H9 (cell line): Measurements from ENCODE around the gene RSPRY1. TPM values are rescaled to one million over a fixed set of nuclear protein-coding genes. Genes with fewer than 3 reads are reported as not detected.

Experiments used
- DNase-seq: peaks from one replicate; pipeline ENCODE4 v3.0.0-alpha.2; 2017
- H2AFZ ChIP-seq: one replicate; pipeline ENCODE4 v1.6.1; 2013; ENCODE audit warnings: mild to moderate bottlenecking, low read length, control low read depth, moderate library complexity
- H2AK5ac ChIP-seq: 2 replicates; pipeline ENCODE4 v1.6.1; 2013; ENCODE audit warnings: low read length, control low read depth, mixed read lengths; ENCODE audit not compliant: insufficient read length
- H2BK120ac ChIP-seq: one replicate; pipeline ENCODE4 v1.6.1; 2013; ENCODE audit warnings: low read depth, mild to moderate bottlenecking, low read length, control low read depth, inconsistent platforms; ENCODE audit not compliant: poor library complexity, severe bottlenecking
- H2BK12ac ChIP-seq: 2 replicates; pipeline ENCODE4 v1.6.1; 2013; ENCODE audit warnings: low read length, control low read depth, mixed read lengths, low read depth; ENCODE audit not compliant: insufficient read length
- H2BK15ac ChIP-seq: 2 replicates; pipeline ENCODE4 v1.6.1; 2013; ENCODE audit warnings: low read depth, low read length, control low read depth
- H2BK20ac ChIP-seq: one replicate; pipeline ENCODE4 v1.6.1; 2013; ENCODE audit warnings: low read depth, mild to moderate bottlenecking, low read length, control low read depth, inconsistent platforms; ENCODE audit not compliant: poor library complexity, severe bottlenecking
- H2BK5ac ChIP-seq: 2 replicates; pipeline ENCODE4 v1.6.1; 2013; ENCODE audit warnings: low read length, control low read depth, mixed read lengths; ENCODE audit not compliant: insufficient read length
- H3K14ac ChIP-seq: 2 replicates; pipeline ENCODE4 v1.6.1; 2013; ENCODE audit warnings: low read length, control low read depth; ENCODE audit not compliant: insufficient read depth
- H3K18ac ChIP-seq: 2 replicates; pipeline ENCODE4 v1.6.1; 2013; ENCODE audit warnings: low read depth, mild to moderate bottlenecking, mixed read lengths, low read length, control low read depth; ENCODE audit not compliant: insufficient read length
- H3K23ac ChIP-seq: 2 replicates; pipeline ENCODE4 v1.6.1; 2013; ENCODE audit warnings: low read length, control low read depth, mixed read lengths, low read depth; ENCODE audit not compliant: insufficient read length
- H3K23me2 ChIP-seq: 2 replicates; pipeline ENCODE4 v1.6.1; 2013; ENCODE audit warnings: low read depth, mild to moderate bottlenecking, mixed read lengths, low read length, control low read depth; ENCODE audit not compliant: insufficient read length, poor library complexity, severe bottlenecking
- H3K27ac ChIP-seq: 2 replicates; pipeline ENCODE4 v1.5.1; 2013; ENCODE audit warnings: low read length, control low read depth, mixed read lengths, low read depth; ENCODE audit not compliant: insufficient read length
- H3K27me3 ChIP-seq: 2 replicates; pipeline ENCODE4 v1.6.1; 2013; ENCODE audit warnings: low read length, control low read depth, inconsistent platforms; ENCODE audit not compliant: insufficient read depth
- H3K4ac ChIP-seq: 2 replicates; pipeline ENCODE4 v1.6.1; 2013; ENCODE audit warnings: low read depth, mild to moderate bottlenecking, control low read depth, inconsistent platforms, low read length, moderate library complexity
- H3K4me1 ChIP-seq: 2 replicates; pipeline ENCODE4 v1.6.1; 2013; ENCODE audit warnings: low read length, control low read depth, inconsistent platforms; ENCODE audit not compliant: insufficient read depth
- H3K4me2 ChIP-seq: 2 replicates; pipeline ENCODE4 v1.6.1; 2013; ENCODE audit warnings: low read length, control low read depth, mixed read lengths; ENCODE audit not compliant: insufficient read length, insufficient read depth
- H3K56ac ChIP-seq: 2 replicates; pipeline ENCODE4 v1.6.1; 2013; ENCODE audit warnings: low read depth, mild to moderate bottlenecking, mixed read lengths, low read length, control low read depth; ENCODE audit not compliant: insufficient read length
- H3K79me1 ChIP-seq: 2 replicates; pipeline ENCODE4 v1.6.1; 2013; ENCODE audit warnings: low read depth, mild to moderate bottlenecking, moderate library complexity, low read length, control low read depth, inconsistent platforms; ENCODE audit not compliant: insufficient read depth, poor library complexity, severe bottlenecking
- H3K79me2 ChIP-seq: 2 replicates; pipeline ENCODE4 v1.6.1; 2013; ENCODE audit warnings: low read length, control low read depth, inconsistent platforms; ENCODE audit not compliant: insufficient read depth
- H3K9ac ChIP-seq: 2 replicates; pipeline ENCODE4 v1.6.1; 2013; ENCODE audit warnings: low read length, control low read depth, mixed read lengths; ENCODE audit not compliant: insufficient read length; ENCODE audit errors: extremely low read depth
- H3K9me3 ChIP-seq: one replicate; pipeline ENCODE4 v1.6.1; 2013; ENCODE audit warnings: low read depth, low read length, inconsistent platforms; ENCODE audit not compliant: control insufficient read depth
- H3T11ph ChIP-seq: one replicate; pipeline ENCODE4 v1.6.1; 2013; ENCODE audit warnings: mild to moderate bottlenecking, low read length, control low read depth, inconsistent platforms
- H4K20me1 ChIP-seq: one replicate; pipeline ENCODE4 v1.6.1; 2013; ENCODE audit not compliant: control insufficient read depth, insufficient read length, insufficient read depth
- H4K5ac ChIP-seq: 2 replicates; pipeline ENCODE4 v1.6.1; 2013; ENCODE audit warnings: low read depth, mild to moderate bottlenecking, mixed read lengths, low read length, control low read depth; ENCODE audit not compliant: insufficient read length
- H4K8ac ChIP-seq: replicated peaks from 2 replicates; pipeline ENCODE4 v1.6.1; 2013; ENCODE audit warnings: low read length, control low read depth, mixed read lengths, low read depth; ENCODE audit not compliant: insufficient read length
- H4K91ac ChIP-seq: 2 replicates; pipeline ENCODE4 v1.6.1; 2013; ENCODE audit warnings: low read depth, mild to moderate bottlenecking, moderate library complexity, mixed read lengths, low read length, control low read depth; ENCODE audit not compliant: insufficient read length
- H3K27ac Mint-ChIP-seq, 3 experiments: 2 replicates in 2 of 3; 3 replicates in 1 of 3; pipeline ENCODE4 v1.8.0; 2020 to 2021; ENCODE audit warnings: mixed read lengths in 3 of 3, mild to moderate bottlenecking in 1 of 3, moderate library complexity in 1 of 3
- H3K27me3 Mint-ChIP-seq: 2 replicates; pipeline ENCODE4 v1.8.0; 2021; ENCODE audit warnings: low read depth, mild to moderate bottlenecking, moderate library complexity, mixed read lengths
- H3K36me3 Mint-ChIP-seq, 3 experiments: 2 replicates in 2 of 3; 3 replicates in 1 of 3; pipeline ENCODE4 v1.8.0; 2020 to 2021; ENCODE audit warnings: low read depth in 3 of 3, mixed read lengths in 3 of 3; ENCODE audit not compliant: insufficient read depth in 1 of 3
- H3K4me1 Mint-ChIP-seq, 2 experiments: 2 replicates each; pipeline ENCODE4 v1.8.0; 2020; ENCODE audit warnings: mixed read lengths in 2 of 2
- H3K4me3 Mint-ChIP-seq, 2 experiments: 2 replicates in 1 of 2; 3 replicates in 1 of 2; pipeline ENCODE4 v1.8.0; 2020 to 2021; ENCODE audit warnings: mild to moderate bottlenecking in 2 of 2, mixed read lengths in 2 of 2, moderate library complexity in 1 of 2
- H3K9me3 Mint-ChIP-seq, 2 experiments: 2 replicates in 1 of 2; 3 replicates in 1 of 2; pipeline ENCODE4 v1.8.0; 2020; ENCODE audit warnings: mild to moderate bottlenecking in 2 of 2, mixed read lengths in 2 of 2, moderate library complexity in 1 of 2
- CTCF ChIP-seq: fragments of 200-600 bp; sonication (generic); conservative IDR thresholded peaks from 3 replicates; pipeline ENCODE4 v1.8.0; 2021; ENCODE audit warnings: antibody characterized with exemption, mild to moderate bottlenecking
- WGBS: extraction: QIAGEN DNeasy Blood & Tissue Kit; methylation state at CpG from one replicate; pipeline ENCODE4 v1.1.7; 2013; ENCODE audit warnings: missing lambda C conversion rate, low lambda C conversion rate, mixed read lengths; ENCODE audit not compliant: insufficient read length; ENCODE audit errors: extremely low coverage; 5-methylcytosine and 5-hydroxymethylcytosine counted together
- total RNA-seq: library from RNA; stranded (reverse); gene quantifications from 2 replicates; pipeline ENCODE4 v1.2.1, GENCODE V29; 2021

RSPRY1 gene
- total RNA-seq, 1 experiment from 2014 or later: 36.1 TPM

DNA sequence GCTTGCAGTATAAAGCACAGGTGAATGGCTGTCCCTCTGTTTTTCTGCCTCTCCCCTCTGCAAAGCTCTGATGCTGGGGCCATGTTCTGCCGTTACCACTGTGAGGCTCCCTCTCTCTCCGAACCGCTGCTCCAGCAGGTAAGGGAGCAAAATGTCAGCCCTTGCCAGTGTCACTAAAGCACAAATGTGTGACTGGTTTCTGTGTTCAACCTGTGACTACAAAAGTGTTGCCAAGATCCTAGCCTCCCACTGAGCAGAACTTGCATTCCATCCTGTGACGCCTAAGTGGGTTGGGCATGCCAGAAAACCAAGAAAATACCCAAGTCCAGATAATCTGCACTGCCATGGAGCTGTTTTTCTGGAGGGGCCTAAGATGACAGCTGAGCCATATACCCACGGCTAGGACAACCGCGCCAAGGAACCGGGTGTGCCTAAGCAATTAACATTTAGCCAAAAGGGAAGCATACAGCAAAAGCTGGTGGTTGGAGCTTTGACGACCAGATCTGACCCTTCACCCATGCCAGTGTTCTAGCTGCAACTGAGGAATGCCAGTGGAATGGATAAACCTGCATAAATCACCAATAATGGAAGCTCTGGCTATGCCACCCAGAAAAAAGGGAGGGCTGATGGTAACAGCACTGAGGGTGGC lies 35.3 kb upstream of the RSPRY1 start:
- peaks cover 23% of the 10 kb centered on the region; the same call in 1 of the 2 replicates for H3K4me1 ChIP-seq
- H3K27me3 ChIP-seq: no peaks in the 10 kb centered on the region
- H2BK120ac ChIP-seq: no peak overlapping the region
- H3K36me3 Mint-ChIP-seq: peaks cover 18 to 33% (median 28%) of the 10 kb centered on the region in 3 experiments
- no peak overlapping the region for H3T11ph ChIP-seq
- no peak overlapping the region for H3K14ac ChIP-seq
- H2BK20ac ChIP-seq: no peak overlapping the region
- no peak overlapping the region for H3K56ac ChIP-seq
- H3K23ac ChIP-seq: no peak overlapping the region
- H3K9me3 ChIP-seq: no peaks in the 10 kb centered on the region
- no peaks in the 10 kb centered on the region for H3K9me3 Mint-ChIP-seq
- peak overlapping the region; percentile 7 for H3K9ac ChIP-seq
- H3K4me2 ChIP-seq: no peak overlapping the region
- no peak overlapping the region for H4K5ac ChIP-seq
- peak overlapping the region; percentile 89 to 94 (median 90); a peak in 5 of 7 replicates for H3K27ac Mint-ChIP-seq
- no peaks in the 10 kb centered on the region for H3K23me2 ChIP-seq
- no peak overlapping the region for H2BK5ac ChIP-seq
- no peaks in the 10 kb centered on the region for H3K79me2 ChIP-seq
- WGBS: no CpG with 5 or more reads among the region's 9 CpGs
- DNase-seq: no peak
- H2BK15ac ChIP-seq: no peak overlapping the region
- no peak overlapping the region for H2BK12ac ChIP-seq
- no peak overlapping the region for H3K4me3 Mint-ChIP-seq
- no peaks in the 10 kb centered on the region for H4K20me1 ChIP-seq
- no peak overlapping the region for H3K18ac ChIP-seq
- no peak overlapping the region for H3K27ac ChIP-seq
- no peaks in the 10 kb centered on the region for H3K27me3 Mint-ChIP-seq
- no peak overlapping the region for H3K4ac ChIP-seq
- no peak overlapping the region for H4K8ac ChIP-seq
- H4K91ac ChIP-seq: no peak overlapping the region
- peaks cover 50% of the 10 kb centered on the region in 2 experiments for H3K4me1 Mint-ChIP-seq
- H2AK5ac ChIP-seq: no peak overlapping the region
- no peaks in the 10 kb centered on the region for H3K79me1 ChIP-seq
- H2AFZ ChIP-seq: no peak overlapping the region
- no peak for TF ChIP-seq CTCF
